Neural cell (in vitro differentiated cells): Measurements from ENCODE around the gene PLD2. TPM values are rescaled to one million over a fixed set of nuclear protein-coding genes. Genes with fewer than 3 reads are reported as not detected.

Experiments used
- H2AFZ ChIP-seq: fragments of 200-600, 300-800 bp; sonication (generic), shearing (Covaris generic); 2 replicates; pipeline ENCODE4 v1.6.0; 2014; ENCODE audit warnings: low read depth, mild to moderate bottlenecking, antibody characterized with exemption, low read length, moderate library complexity
- H3F3A ChIP-seq: fragments of 200-600 bp; shearing (Covaris generic); 2 replicates; pipeline ENCODE4 v1.6.1; 2016; ENCODE audit warnings: mild to moderate bottlenecking, moderate library complexity, mixed read lengths, antibody characterized with exemption, low read length; ENCODE audit not compliant: insufficient read depth, poor library complexity, severe bottlenecking
- H3K27ac ChIP-seq: fragments of 200-600, 300-800 bp; sonication (generic), shearing (Covaris generic); 2 replicates; pipeline ENCODE4 v1.5.1; 2014; ENCODE audit warnings: mild to moderate bottlenecking, low read length, moderate library complexity
- H3K27me3 ChIP-seq: fragments of 300-800, 200-600 bp; sonication (generic), shearing (Covaris generic); 2 replicates; pipeline ENCODE4 v1.6.0; 2014; ENCODE audit warnings: mild to moderate bottlenecking, low read depth, low read length, moderate library complexity; ENCODE audit not compliant: insufficient read depth
- H3K36me3 ChIP-seq: fragments of 300-800, 200-600 bp; sonication (generic), shearing (Covaris generic); 2 replicates; pipeline ENCODE4 v1.5.1; 2014; ENCODE audit warnings: mild to moderate bottlenecking, antibody characterized with exemption, low read length, moderate library complexity; ENCODE audit not compliant: insufficient read depth
- H3K4me2 ChIP-seq: fragments of 300-800, 200-600 bp; sonication (generic), shearing (Covaris generic); 2 replicates; pipeline ENCODE4 v1.6.0; 2014; ENCODE audit warnings: mild to moderate bottlenecking, low read length
- H3K4me3 ChIP-seq: fragments of 300-800, 200-600 bp; sonication (generic), shearing (Covaris generic); 2 replicates; pipeline ENCODE4 v1.5.1; 2014; ENCODE audit warnings: mild to moderate bottlenecking, low read length, moderate library complexity
- H3K79me2 ChIP-seq: fragments of 200-600 bp; shearing (Covaris generic); replicated peaks from 2 replicates; pipeline ENCODE4 v1.6.0; 2014; ENCODE audit warnings: mild to moderate bottlenecking, low read length, moderate library complexity; ENCODE audit not compliant: insufficient read depth
- H3K9ac ChIP-seq: fragments of 300-800, 200-600 bp; sonication (generic), shearing (Covaris generic); 2 replicates; pipeline ENCODE4 v1.6.1; 2016; ENCODE audit warnings: mild to moderate bottlenecking, low read length, mixed read lengths
- H3K9me2 ChIP-seq: fragments of 200-600 bp; shearing (Covaris generic); 2 replicates; pipeline ENCODE4 v1.6.1; 2016; ENCODE audit warnings: mild to moderate bottlenecking, low read length, mixed read lengths; ENCODE audit not compliant: insufficient read depth
- H3K9me3 ChIP-seq: fragments of 200-600, 300-800 bp; sonication (generic), shearing (Covaris generic); 2 replicates; pipeline ENCODE4 v1.6.1; 2016; ENCODE audit warnings: mild to moderate bottlenecking, mixed run types, low read length, moderate library complexity, mixed read lengths
- H4K20me1 ChIP-seq: fragments of 200-600 bp; shearing (Covaris generic); 2 replicates; pipeline ENCODE4 v1.6.1; 2016; ENCODE audit warnings: mild to moderate bottlenecking, mixed run types; ENCODE audit not compliant: insufficient read depth
- CTCF ChIP-seq: fragments of 450-650 bp; IDR thresholded peaks from 2 replicates; pipeline ENCODE4 v1.5.1; 2014; ENCODE audit warnings: antibody characterized with exemption, mild to moderate bottlenecking, moderate library complexity; ENCODE audit not compliant: poor library complexity, severe bottlenecking
- EP300 ChIP-seq: fragments of 450-650 bp; conservative IDR thresholded peaks from 2 replicates; pipeline ENCODE4 v1.6.1; 2014; ENCODE audit warnings: antibody characterized with exemption, mild to moderate bottlenecking, moderate library complexity; ENCODE audit not compliant: poor library complexity, severe bottlenecking
- EZH2 ChIP-seq: fragments of 200-600, 300-800 bp; shearing (Covaris generic), sonication (generic); IDR thresholded peaks from 2 replicates; pipeline ENCODE4 v1.6.1; 2014; ENCODE audit warnings: antibody characterized with exemption, low read length, borderline replicate concordance, mild to moderate bottlenecking; ENCODE audit not compliant: insufficient read depth, poor library complexity, severe bottlenecking
- MXI1 ChIP-seq: fragments of 450-650 bp; conservative IDR thresholded peaks from 2 replicates; pipeline ENCODE4 v1.6.1; 2014; ENCODE audit warnings: antibody characterized with exemption, mild to moderate bottlenecking; ENCODE audit not compliant: poor library complexity, severe bottlenecking
- POLR2AphosphoS5 ChIP-seq: IDR thresholded peaks from 2 replicates; pipeline ENCODE4 v1.6.1; 2012
- RAD21 ChIP-seq: fragments of 450-650 bp; conservative IDR thresholded peaks from 2 replicates; pipeline ENCODE4 v1.6.1; 2014; ENCODE audit warnings: antibody characterized with exemption, mild to moderate bottlenecking, moderate library complexity
- REST ChIP-seq: IDR thresholded peaks from 2 replicates; pipeline ENCODE4 v1.6.1; 2012; ENCODE audit warnings: borderline replicate concordance
- SMC3 ChIP-seq: fragments of 450-650 bp; conservative IDR thresholded peaks from 2 replicates; pipeline ENCODE4 v1.6.1; 2014; ENCODE audit warnings: antibody characterized with exemption, mild to moderate bottlenecking, moderate library complexity; ENCODE audit not compliant: poor library complexity
- TAF1 ChIP-seq: IDR thresholded peaks from 2 replicates; pipeline ENCODE4 v1.6.1; 2012; ENCODE audit warnings: low read depth
- polyA plus RNA-seq: library from polyadenylated mRNA; depleted of rRNA; stranded (reverse); fragments of >200 nt; gene quantifications from 2 replicates; pipeline ENCODE4 v1.2.3, GENCODE V29; 2014

PLD2 gene
- polyA plus RNA-seq, 1 donor from 2014 or later = 2.0 TPM

GRCh38 chr17:4766723-4767122, 40.2 kb upstream of the PLD2 start:
- Histone ChIP-seq H3K27ac (no peak overlapping the region), H2AFZ (no peak overlapping the region)

GRCh38 chr17:4768298-4768697, 38.7 kb upstream of the PLD2 start:
- no peak overlapping the region for H3K4me2 ChIP-seq
- no peaks in the 10 kb centered on the region for H3F3A ChIP-seq
- no peaks in the 10 kb centered on the region for H3K9me3 ChIP-seq
- H2AFZ ChIP-seq = no peak overlapping the region
- no peak overlapping the region for H3K9ac ChIP-seq
- no peaks in the 10 kb centered on the region for H3K27me3 ChIP-seq
- no peaks in the 10 kb centered on the region for H3K79me2 ChIP-seq
- H3K36me3 ChIP-seq = no peaks in the 10 kb centered on the region
- H4K20me1 ChIP-seq = no peaks in the 10 kb centered on the region
- H3K9me2 ChIP-seq = no peaks in the 10 kb centered on the region
- H3K4me3 ChIP-seq = no peak overlapping the region
- H3K27ac ChIP-seq = no peak overlapping the region
- TF ChIP-seq REST = no peak
- TF ChIP-seq EZH2 = no peak
- no peak for TF ChIP-seq RAD21
- no peak for TF ChIP-seq SMC3
- no peak for TF ChIP-seq CTCF
- TF ChIP-seq EP300 = no peak
- no peak for TF ChIP-seq TAF1

More at GRCh38 chr17:4766723-4767122, 40.2 kb upstream of the PLD2 start:
- no peaks in the 10 kb centered on the region for H3K79me2 ChIP-seq
- H3F3A ChIP-seq = no peaks in the 10 kb centered on the region
- TF ChIP-seq TAF1 (no peak), EP300 (no peak), RAD21 (no peak), REST (no peak), CTCF (no peak), MXI1 (no peak), POLR2AphosphoS5 (no peak)
- no peak overlapping the region for H3K4me2 ChIP-seq
- H4K20me1 ChIP-seq = no peaks in the 10 kb centered on the region
- H3K27me3 ChIP-seq = no peaks in the 10 kb centered on the region
- no peaks in the 10 kb centered on the region for H3K36me3 ChIP-seq
- H3K9me3 ChIP-seq = no peaks in the 10 kb centered on the region
- H3K9ac ChIP-seq = no peak overlapping the region
- H3K4me3 ChIP-seq = no peak overlapping the region
- no peaks in the 10 kb centered on the region for H3K9me2 ChIP-seq
